Upper lobe of right lung (tissue), 1 donor: Measurements from ENCODE around the gene UST. TPM values are rescaled to one million over a fixed set of nuclear protein-coding genes. Genes with fewer than 3 reads are reported as not detected.

Source experiments
- ATAC-seq: fragments of 200-7000 bp; cut with Tn5 transposase; one replicate; pipeline ENCODE4 v1.9.1; 2020; ENCODE audit warnings: mild to moderate bottlenecking, moderate library complexity
- DNase-seq: peaks from one replicate; pipeline ENCODE4 v3.0.0-alpha.2; 2020
- H3K27ac ChIP-seq: fragments of 200-600 bp; one replicate; pipeline ENCODE4 v1.8.0; 2022
- H3K27me3 ChIP-seq: fragments of 200-600 bp; one replicate; pipeline ENCODE4 v1.8.0; 2022; ENCODE audit warnings: mild to moderate bottlenecking
- H3K36me3 ChIP-seq: fragments of 200-600 bp; one replicate; pipeline ENCODE4 v1.8.0; 2022
- H3K4me1 ChIP-seq: fragments of 200-600 bp; one replicate; pipeline ENCODE4 v1.8.0; 2022
- H3K4me3 ChIP-seq: fragments of 200-600 bp; one replicate; pipeline ENCODE4 v1.8.0; 2022; ENCODE audit warnings: mild to moderate bottlenecking
- H3K9me3 ChIP-seq: fragments of 200-600 bp; one replicate; pipeline ENCODE4 v1.8.0; 2022
- intact Hi-C: fragments of 100-400 bp; cut with DNase I; formaldehyde crosslinking; loops from one replicate; pipeline ENCODE4 v1.11.0; 2022
- long read RNA-seq: library from polyadenylated mRNA; unstranded; transcript quantifications from one replicate; pipeline ENCODE4 v2.0.0, GENCODE V29; 2021
- total RNA-seq: library from RNA; stranded (reverse); fragmentation: NEBNext Ultra II Directional; extraction: Animal tissue kit (Norgen Biotek cat#: 25700); gene quantifications from one replicate; pipeline ENCODE4 v1.2.1, GENCODE V29; 2021
- TF ChIP-seq, protein P1 (sequence below): fragments of 200-600 bp; IDR thresholded peaks from one replicate; pipeline ENCODE4 v1.8.0; 2022; ENCODE audit warnings: antibody characterized with exemption
- donor health status: DM: no; HTN: yes; CAD: no; lungs with severe emphysema.

Gene UST, protein sequence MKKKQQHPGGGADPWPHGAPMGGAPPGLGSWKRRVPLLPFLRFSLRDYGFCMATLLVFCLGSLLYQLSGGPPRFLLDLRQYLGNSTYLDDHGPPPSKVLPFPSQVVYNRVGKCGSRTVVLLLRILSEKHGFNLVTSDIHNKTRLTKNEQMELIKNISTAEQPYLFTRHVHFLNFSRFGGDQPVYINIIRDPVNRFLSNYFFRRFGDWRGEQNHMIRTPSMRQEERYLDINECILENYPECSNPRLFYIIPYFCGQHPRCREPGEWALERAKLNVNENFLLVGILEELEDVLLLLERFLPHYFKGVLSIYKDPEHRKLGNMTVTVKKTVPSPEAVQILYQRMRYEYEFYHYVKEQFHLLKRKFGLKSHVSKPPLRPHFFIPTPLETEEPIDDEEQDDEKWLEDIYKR
- 11.8 TPM for total RNA-seq
- long read RNA-seq, full-length matches to known transcripts: 27 of 45 reads
- long read RNA-seq, partial matches to known transcripts: 3 of 45 reads
- long read RNA-seq, other reads (novel, unspliced or antisense): 15 of 45 reads

DNA sequence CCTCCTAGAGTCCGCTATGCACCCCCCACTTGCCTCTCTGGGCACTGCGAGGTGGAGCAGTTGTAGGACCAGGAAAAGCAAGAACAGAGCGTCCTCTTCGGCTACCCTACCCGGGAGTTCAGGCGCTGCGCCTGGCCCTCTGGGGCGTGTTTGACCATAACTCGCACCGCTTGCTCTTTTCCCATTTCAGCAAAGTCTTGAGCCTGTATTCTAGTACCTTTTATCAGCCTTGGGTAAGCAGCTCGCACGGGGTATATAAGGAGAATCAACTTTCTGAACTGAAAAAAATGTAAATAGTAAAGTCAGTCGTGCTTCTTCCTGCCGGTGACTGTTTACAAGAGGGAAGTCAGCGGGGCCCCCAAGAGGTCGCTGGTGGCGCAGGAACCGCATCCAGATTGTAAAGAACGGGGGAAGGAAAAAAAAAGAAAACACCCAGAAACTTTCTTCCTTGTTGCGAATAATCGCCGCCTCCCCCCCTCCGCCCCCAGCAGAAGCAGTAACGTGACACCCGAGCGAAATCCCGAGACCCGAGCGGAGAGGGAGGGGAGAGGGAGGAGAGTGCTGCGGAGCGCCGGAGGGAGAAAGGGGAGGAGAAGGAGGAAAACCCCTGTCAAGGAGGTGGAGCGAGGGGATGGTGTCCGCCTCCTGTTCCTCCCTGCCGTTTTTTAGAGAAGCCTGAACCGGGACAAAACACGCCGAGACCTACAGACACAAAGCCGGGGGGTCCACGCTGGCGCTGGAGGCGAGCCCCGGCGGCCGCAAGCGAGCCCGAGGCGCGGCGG lies at the start of gene UST:
Gene UST (plus strand): TSS at position 668 of the 782 bp plus-strand sequence. CDS start 401 bp downstream, outside the sequence.
- no peaks in the 10 kb centered on the region for H3K36me3 ChIP-seq
- intact Hi-C loops: loop anchor here (10.0 kb wide), 1 partner anchor 198 kb away; no protein-coding TSS in a partner anchor
- DNase-seq (peak; percentile 91), ATAC-seq (peak; percentile 85)
- peak within 1 kb of the TSS; percentile 82 for H3K4me3 ChIP-seq
- H3K27me3 ChIP-seq: no peaks in the 10 kb centered on the region
- no peaks in the 10 kb centered on the region for H3K9me3 ChIP-seq
- H3K27ac ChIP-seq: peak within 1 kb of the TSS; percentile 78
- TF ChIP-seq, protein P1, sequence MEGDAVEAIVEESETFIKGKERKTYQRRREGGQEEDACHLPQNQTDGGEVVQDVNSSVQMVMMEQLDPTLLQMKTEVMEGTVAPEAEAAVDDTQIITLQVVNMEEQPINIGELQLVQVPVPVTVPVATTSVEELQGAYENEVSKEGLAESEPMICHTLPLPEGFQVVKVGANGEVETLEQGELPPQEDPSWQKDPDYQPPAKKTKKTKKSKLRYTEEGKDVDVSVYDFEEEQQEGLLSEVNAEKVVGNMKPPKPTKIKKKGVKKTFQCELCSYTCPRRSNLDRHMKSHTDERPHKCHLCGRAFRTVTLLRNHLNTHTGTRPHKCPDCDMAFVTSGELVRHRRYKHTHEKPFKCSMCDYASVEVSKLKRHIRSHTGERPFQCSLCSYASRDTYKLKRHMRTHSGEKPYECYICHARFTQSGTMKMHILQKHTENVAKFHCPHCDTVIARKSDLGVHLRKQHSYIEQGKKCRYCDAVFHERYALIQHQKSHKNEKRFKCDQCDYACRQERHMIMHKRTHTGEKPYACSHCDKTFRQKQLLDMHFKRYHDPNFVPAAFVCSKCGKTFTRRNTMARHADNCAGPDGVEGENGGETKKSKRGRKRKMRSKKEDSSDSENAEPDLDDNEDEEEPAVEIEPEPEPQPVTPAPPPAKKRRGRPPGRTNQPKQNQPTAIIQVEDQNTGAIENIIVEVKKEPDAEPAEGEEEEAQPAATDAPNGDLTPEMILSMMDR: peak; percentile 48
- H3K4me1 ChIP-seq: peaks cover 5% of the 10 kb centered on the region

DNA sequence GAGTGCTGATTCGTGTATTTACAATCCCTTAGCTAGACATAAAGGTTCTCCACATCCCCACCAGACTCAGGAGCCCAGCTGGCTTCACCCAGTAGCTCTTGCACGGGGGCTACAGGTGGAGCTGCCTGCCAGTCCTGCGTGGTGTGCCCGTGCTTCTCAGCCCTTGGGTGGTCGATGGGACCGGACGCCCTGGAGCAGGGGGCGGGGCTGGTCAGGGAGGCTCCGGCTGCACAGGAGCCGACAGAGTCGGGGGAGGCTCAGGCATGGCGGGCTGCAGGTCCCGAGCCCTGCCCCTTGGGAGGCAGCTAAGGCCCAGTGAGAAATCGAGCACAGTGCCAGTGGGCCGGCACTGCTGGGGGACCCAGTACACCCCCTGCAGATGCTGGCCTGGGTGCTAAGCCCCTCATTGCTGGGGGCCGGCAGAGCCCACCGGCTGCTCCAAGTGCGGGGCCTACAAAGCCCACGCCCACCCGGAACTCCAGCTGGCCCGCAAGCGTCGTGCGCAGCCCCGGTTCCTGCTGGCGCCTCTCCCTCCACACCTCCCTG lies 48.9 kb upstream of the UST start:
- Histone ChIP-seq H3K9me3 (peaks cover 1% of the 10 kb centered on the region), H3K27ac (no peak overlapping the region), H3K4me3 (no peak overlapping the region), H3K36me3 (no peaks in the 10 kb centered on the region), H3K4me1 (peaks cover 10% of the 10 kb centered on the region), H3K27me3 (no peaks in the 10 kb centered on the region)
- no peak for DNase-seq
- no peak for ATAC-seq
- TF ChIP-seq, protein P1: no peak
- intact Hi-C loops: no loop called here

DNA sequence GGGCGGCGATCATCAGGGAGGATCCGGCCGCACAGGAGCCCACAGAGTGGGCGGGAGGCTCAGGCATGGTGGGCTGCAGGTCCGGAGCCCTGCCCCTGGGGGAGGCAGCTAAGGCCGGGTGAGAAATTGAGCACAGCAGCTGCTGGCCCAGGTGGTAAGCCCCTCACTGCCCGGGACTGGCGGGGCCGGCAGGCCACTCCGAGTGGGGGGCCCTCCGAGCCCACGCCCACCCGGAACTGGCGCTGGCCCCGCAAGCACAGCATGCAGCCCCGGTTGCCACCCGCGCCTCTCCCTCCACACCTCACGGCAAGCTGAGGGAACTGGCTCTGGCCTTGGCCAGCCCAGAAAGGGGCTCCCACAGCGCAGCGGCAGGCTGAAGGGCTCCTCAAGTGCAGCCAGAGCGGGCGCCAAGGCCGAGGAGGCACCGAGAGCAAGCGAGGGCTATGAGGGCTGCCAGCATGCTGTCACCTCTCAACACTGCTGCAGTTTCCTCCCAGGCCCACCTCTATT lies 48.1 kb upstream of the UST start:
- no peaks in the 10 kb centered on the region for H3K36me3 ChIP-seq
- ATAC-seq: no peak
- TF ChIP-seq, protein P1: no peak
- H3K27ac ChIP-seq: no peak overlapping the region
- intact Hi-C loops: no loop called here
- H3K27me3 ChIP-seq: no peaks in the 10 kb centered on the region
- no peak for DNase-seq
- peaks cover 6% of the 10 kb centered on the region for H3K9me3 ChIP-seq
- no peak overlapping the region for H3K4me3 ChIP-seq
- peaks cover 10% of the 10 kb centered on the region for H3K4me1 ChIP-seq

DNA sequence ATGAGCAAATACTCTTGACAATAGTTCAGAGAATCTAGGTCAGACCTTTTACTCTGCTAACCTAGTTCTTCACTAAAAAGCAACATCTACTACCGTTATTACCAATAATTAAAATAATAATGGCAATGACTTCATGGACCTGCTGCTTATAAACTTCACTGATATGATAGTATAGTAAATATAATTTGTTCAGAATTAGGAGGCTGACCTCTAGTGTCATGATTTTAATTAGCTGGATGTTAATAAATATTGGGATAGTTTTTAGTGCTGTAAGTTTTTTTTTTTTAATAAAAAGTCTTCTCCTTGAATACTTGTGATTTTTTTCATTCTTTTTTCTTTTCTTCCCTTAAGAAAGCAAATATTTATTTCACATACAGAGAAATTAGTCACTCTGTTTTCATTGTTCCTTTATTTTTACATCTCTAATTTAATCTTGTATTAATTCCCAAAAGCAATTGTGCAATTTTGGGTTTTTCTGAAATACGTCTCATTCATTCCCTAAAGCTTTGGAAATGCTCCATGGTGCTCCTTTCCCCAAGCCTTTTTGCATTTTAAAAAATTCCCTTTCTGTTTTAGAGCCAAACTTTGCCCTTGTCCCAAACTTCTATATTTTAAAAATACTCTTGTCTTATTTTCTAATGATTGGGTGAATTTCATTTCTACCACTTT lies 46.6 kb upstream of the UST start:
- H3K27ac ChIP-seq: peak overlapping the region; percentile 61
- TF ChIP-seq, protein P1: no peak
- no peaks in the 10 kb centered on the region for H3K27me3 ChIP-seq
- no peaks in the 10 kb centered on the region for H3K36me3 ChIP-seq
- intact Hi-C loops: no loop called here
- peaks cover 6% of the 10 kb centered on the region for H3K9me3 ChIP-seq
- ATAC-seq (peak; percentile 28), DNase-seq (no peak)
- peaks cover 10% of the 10 kb centered on the region for H3K4me1 ChIP-seq
- peak overlapping the region; percentile 50 for H3K4me3 ChIP-seq

DNA sequence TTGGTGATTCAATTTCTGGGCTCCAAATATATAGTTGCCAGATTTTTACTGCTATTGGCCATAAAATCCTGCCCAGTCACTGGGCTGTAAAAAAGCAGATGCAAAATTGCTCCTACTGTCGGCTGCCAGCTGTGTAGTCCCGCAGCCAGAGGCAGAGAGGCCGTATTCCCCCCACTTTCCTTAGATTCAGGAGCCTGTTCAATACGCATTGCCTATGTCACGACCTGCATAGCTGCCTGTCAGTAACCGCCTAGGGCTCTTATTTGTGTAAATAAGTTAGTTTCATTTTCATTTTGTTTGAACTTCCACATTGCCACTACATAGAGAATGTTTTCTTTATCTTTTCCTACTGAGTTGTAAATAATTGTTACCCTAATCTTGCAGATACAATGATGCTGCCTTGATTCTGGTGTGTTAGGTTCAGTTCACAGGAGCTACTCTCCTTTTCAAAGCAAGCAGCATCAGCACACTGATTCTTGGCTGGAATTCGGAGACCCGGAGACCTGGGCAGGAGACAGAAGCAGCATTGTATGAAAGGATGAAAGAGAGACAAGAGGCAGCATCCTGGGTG lies 46.0 kb upstream of the UST start:
- H3K4me1 ChIP-seq: peaks cover 10% of the 10 kb centered on the region
- H3K4me3 ChIP-seq: peak overlapping the region; percentile 50
- peak; percentile 73 for ATAC-seq
- peak overlapping the region; percentile 61 for H3K27ac ChIP-seq
- intact Hi-C loops: no loop called here
- H3K36me3 ChIP-seq: no peaks in the 10 kb centered on the region
- peaks cover 6% of the 10 kb centered on the region for H3K9me3 ChIP-seq
- TF ChIP-seq, protein P1: no peak
- DNase-seq: no peak
- no peaks in the 10 kb centered on the region for H3K27me3 ChIP-seq
